K562 (cell line): Measurements from ENCODE around the gene EN1.

Experiments
- CHD1 ChIP-seq: fragments of 200-600 bp; sonication (generic); IDR thresholded peaks from one replicate; pipeline ENCODE4 v1.6.1; 2012; ENCODE audit warnings: mild to moderate bottlenecking, moderate library complexity, low read length, inconsistent platforms
- FOXK1 ChIP-seq: sonication (generic); formaldehyde crosslinking; IDR thresholded peaks from 2 replicates; pipeline ENCODE4 v1.8.0; 2022; ENCODE audit warnings: missing genetic modification reagents, mild to moderate bottlenecking, borderline replicate concordance
- GTF2F1 ChIP-seq: IDR thresholded peaks from 2 replicates; pipeline ENCODE4 v1.6.1; 2011; ENCODE audit warnings: low read depth, low read length, improper control_type of control experiment
- IRF1 ChIP-seq: sonication (generic); formaldehyde crosslinking; IDR thresholded peaks from 2 replicates; pipeline ENCODE4 v1.8.0; 2022; ENCODE audit warnings: missing genetic modification reagents, mild to moderate bottlenecking, borderline replicate concordance
- NFIC ChIP-seq: fragments of 450-650 bp; IDR thresholded peaks from 2 replicates; pipeline ENCODE4 v1.6.1; 2017; ENCODE audit warnings: mild to moderate bottlenecking, inconsistent platforms
- POLR2A ChIP-seq: fragments of 450-650 bp; conservative IDR thresholded peaks from 2 replicates; pipeline ENCODE4 v1.6.1; 2016
- RAD21 ChIP-seq, 2 experiments: fragments of 250-450 bp in 1 of 2; fragments of 450-650 bp in 1 of 2; sonication (Bioruptor Pico) in 1 of 2; formaldehyde crosslinking in 1 of 2; IDR thresholded peaks in 1 of 2; conservative IDR thresholded peaks in 1 of 2; 2 replicates each; pipeline versions ENCODE4 v1.4.0 to v1.8.0; 2020 to 2022; ENCODE audit warnings: mild to moderate bottlenecking in 2 of 2, moderate library complexity in 1 of 2
- RBM14 ChIP-seq: fragments of 200-400 bp; formaldehyde crosslinking; IDR thresholded peaks from 2 replicates; pipeline ENCODE4 v1.6.1; 2018; ENCODE audit warnings: low read depth, mild to moderate bottlenecking, low read length, moderate library complexity, borderline replicate concordance; ENCODE audit not compliant: insufficient read depth
- RNF2 ChIP-seq: sonication (generic); IDR thresholded peaks from 2 replicates; pipeline ENCODE4 v1.6.1; 2016
- SP2 ChIP-seq: IDR thresholded peaks from 2 replicates; pipeline ENCODE4 v1.6.1; 2011; ENCODE audit warnings: mild to moderate bottlenecking, low read depth, low read length, moderate library complexity; ENCODE audit not compliant: poor library complexity, severe bottlenecking; ENCODE audit errors: extremely low read depth
- ZKSCAN1 ChIP-seq: fragments of 150-350 bp; IDR thresholded peaks from 2 replicates; pipeline ENCODE4 v1.6.1; 2016; ENCODE audit warnings: low read depth, low read length
- ZNF175 ChIP-seq: fragments of 200-800 bp; sonication (Bioruptor generic); IDR thresholded peaks from 2 replicates; pipeline ENCODE4 v1.6.1; 2016; ENCODE audit warnings: low read depth, mild to moderate bottlenecking, missing genetic modification characterization, missing compliant biosample characterization
- ZNF583 ChIP-seq: fragments of 250-450 bp; sonication (Bioruptor Pico); IDR thresholded peaks from 2 replicates; pipeline ENCODE4 v1.4.0; 2020
- TF ChIP-seq, protein P1 (sequence below), 3 experiments: IDR thresholded peaks in 2 of 3; conservative IDR thresholded peaks in 1 of 3; 2 replicates each; pipeline ENCODE4 v1.5.1; 2011 to 2012; ENCODE audit warnings: low read length in 3 of 3, mild to moderate bottlenecking in 3 of 3, control low read depth in 2 of 3, improper control_type of control experiment in 1 of 3, inconsistent platforms in 1 of 3, low read depth in 1 of 3, mixed read lengths in 1 of 3, moderate library complexity in 1 of 3; ENCODE audit not compliant: insufficient read depth in 2 of 3

DNA sequence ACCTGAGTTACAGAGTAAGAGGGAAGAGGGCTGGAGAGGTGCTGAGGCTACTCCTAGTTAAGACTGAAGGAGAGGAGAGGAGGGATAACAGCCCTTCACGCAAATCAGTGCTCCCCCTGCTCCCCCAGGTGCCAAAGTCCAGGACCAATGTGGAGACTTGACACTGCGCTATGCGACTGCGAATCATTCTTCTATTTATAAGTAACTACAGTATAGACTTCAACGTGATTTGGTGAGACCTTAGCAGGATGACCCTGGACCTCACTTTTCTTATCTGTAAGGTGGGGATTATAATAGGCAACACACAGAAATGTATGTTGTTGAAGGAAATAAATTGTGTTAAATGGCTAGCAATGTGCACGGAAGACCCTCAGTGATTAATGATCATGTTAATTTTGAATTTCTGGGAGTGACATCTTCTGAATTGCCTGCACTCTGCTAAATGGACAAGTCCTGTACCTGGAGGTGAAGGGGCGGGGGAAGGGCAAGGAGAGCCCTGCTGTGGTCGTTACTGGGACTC is 11.0 kb downstream of the EN1 start:
- TF ChIP-seq NFIC (no peak), RBM14 (no peak), ZKSCAN1 (no peak), RAD21 (CRISPR knock-in tag; conservative IDR thresholded peaks at IDR 0.05 in 1 of 2, IDR thresholded peaks at IDR 0.05 in 1 of 2) (no peak), POLR2A (no peak), SP2 (no peak), RNF2 (no peak), GTF2F1 (no peak), ZNF175 (CRISPR knock-in tag) (no peak), CHD1 (no peak), ZNF583 (CRISPR knock-in tag) (no peak), IRF1 (CRISPR knock-in tag) (no peak), FOXK1 (CRISPR knock-in tag) (no peak)
- TF ChIP-seq, protein P1, sequence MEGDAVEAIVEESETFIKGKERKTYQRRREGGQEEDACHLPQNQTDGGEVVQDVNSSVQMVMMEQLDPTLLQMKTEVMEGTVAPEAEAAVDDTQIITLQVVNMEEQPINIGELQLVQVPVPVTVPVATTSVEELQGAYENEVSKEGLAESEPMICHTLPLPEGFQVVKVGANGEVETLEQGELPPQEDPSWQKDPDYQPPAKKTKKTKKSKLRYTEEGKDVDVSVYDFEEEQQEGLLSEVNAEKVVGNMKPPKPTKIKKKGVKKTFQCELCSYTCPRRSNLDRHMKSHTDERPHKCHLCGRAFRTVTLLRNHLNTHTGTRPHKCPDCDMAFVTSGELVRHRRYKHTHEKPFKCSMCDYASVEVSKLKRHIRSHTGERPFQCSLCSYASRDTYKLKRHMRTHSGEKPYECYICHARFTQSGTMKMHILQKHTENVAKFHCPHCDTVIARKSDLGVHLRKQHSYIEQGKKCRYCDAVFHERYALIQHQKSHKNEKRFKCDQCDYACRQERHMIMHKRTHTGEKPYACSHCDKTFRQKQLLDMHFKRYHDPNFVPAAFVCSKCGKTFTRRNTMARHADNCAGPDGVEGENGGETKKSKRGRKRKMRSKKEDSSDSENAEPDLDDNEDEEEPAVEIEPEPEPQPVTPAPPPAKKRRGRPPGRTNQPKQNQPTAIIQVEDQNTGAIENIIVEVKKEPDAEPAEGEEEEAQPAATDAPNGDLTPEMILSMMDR (IDR thresholded peaks at IDR 0.05 in 2 of 3, conservative IDR thresholded peaks at IDR 0.05 in 1 of 3; ENCODE audit: insufficient read depth in 2 of 3, low read depth in 1 of 3, low read length in 3 of 3): no peak
